NB4 (cell line): Measurements from ENCODE around the gene ASIP.
"Not testable (repeated sequence)": the region's sequence is repeated elsewhere in the genome, so short reads cannot be mapped to it uniquely, and the experiment has no call there.

Source experiments
- DNase-seq: peaks from one replicate; pipeline ENCODE4 v3.0.0; 2010; ENCODE audit warnings: low read depth
- H3K4me3 ChIP-seq: one replicate; pipeline ENCODE4 v1.5.1; 2011; ENCODE audit warnings: mild to moderate bottlenecking, low read depth, low read length, moderate library complexity
- MAX ChIP-seq: IDR thresholded peaks from 2 replicates; pipeline ENCODE4 v1.6.1; 2011; ENCODE audit warnings: low read depth, low read length
- MYC ChIP-seq: IDR thresholded peaks from 2 replicates; pipeline ENCODE4 v1.6.1; 2011; ENCODE audit warnings: low read depth, low read length
- POLR2A ChIP-seq: IDR thresholded peaks from 2 replicates; pipeline ENCODE4 v1.6.1; 2011; ENCODE audit warnings: mild to moderate bottlenecking; ENCODE audit not compliant: insufficient read length; ENCODE audit errors: extremely low read depth
- TF ChIP-seq, protein P1 (sequence below): IDR thresholded peaks from one replicate; pipeline ENCODE4 v1.5.1; 2012; ENCODE audit warnings: low read depth, low read length

ASIP gene

DNA sequence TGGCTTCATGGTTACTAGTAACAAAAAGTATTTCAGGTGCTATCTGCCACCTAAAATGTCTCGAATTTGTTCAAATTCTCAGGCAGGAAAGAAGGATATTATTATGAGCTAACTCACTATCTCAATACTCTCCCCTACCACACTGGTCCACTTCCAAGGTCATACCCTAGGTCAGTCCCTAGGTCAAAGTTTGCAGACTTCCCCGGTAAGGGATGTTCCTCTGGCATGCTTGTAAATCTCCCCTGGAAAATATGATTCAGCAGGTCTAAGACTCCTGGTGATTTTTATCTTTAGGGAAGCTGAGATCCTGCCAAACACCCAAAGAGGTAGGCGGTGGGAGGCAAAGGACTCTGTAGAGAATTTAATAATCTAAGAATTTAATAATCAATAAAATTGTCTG lies 55.2 kb downstream of the ASIP start:
- no peak for DNase-seq
- H3K4me3 ChIP-seq, result no peak overlapping the region
- TF ChIP-seq POLR2A, result no peak
- TF ChIP-seq MAX, result no peak
- TF ChIP-seq MYC, result no peak
- TF ChIP-seq, protein P1, sequence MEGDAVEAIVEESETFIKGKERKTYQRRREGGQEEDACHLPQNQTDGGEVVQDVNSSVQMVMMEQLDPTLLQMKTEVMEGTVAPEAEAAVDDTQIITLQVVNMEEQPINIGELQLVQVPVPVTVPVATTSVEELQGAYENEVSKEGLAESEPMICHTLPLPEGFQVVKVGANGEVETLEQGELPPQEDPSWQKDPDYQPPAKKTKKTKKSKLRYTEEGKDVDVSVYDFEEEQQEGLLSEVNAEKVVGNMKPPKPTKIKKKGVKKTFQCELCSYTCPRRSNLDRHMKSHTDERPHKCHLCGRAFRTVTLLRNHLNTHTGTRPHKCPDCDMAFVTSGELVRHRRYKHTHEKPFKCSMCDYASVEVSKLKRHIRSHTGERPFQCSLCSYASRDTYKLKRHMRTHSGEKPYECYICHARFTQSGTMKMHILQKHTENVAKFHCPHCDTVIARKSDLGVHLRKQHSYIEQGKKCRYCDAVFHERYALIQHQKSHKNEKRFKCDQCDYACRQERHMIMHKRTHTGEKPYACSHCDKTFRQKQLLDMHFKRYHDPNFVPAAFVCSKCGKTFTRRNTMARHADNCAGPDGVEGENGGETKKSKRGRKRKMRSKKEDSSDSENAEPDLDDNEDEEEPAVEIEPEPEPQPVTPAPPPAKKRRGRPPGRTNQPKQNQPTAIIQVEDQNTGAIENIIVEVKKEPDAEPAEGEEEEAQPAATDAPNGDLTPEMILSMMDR, result no peak

DNA sequence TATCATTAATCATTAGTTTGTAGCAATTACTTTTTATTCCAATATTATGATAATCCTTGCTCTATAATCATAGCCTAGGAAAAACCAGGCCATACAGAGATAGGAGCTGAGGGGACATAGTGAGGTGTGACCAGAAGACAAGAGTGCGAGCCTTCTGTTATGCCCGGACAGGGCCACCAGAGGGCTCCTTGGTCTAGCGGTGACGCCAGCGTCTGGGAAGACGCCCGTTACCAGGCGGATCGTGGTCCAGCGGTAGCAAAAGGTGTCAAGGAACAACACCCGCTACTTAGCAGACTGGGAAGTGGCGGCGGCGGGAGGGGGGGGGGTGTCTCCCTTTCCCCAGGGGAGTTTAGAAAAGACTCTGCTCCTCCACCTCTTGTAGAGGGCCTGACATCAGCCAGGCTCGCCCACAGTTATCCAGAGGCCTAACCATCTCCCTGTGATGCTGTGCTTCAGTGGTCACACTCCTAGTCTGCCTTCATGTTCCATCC lies 57.1 kb downstream of the ASIP start:
- not testable (repeated sequence) for H3K4me3 ChIP-seq, DNase-seq

- no peak for TF ChIP-seq POLR2A
- TF ChIP-seq MAX, result no peak
- TF ChIP-seq, protein P1, result no peak
- TF ChIP-seq MYC, result no peak
- no peak overlapping the region for H3K4me3 ChIP-seq
- no peak for DNase-seq
Observed at GRCh38 chr20:34299556-34300255, 58.5 kb downstream of the ASIP start.

GRCh38 chr20:34300256-34300806 lies 59.1 kb downstream of the ASIP start:
- peak overlapping the region; percentile 77 for H3K4me3 ChIP-seq
- no peak for DNase-seq
- TF ChIP-seq, protein P1, result no peak
- no peak for TF ChIP-seq POLR2A

GRCh38 chr20:34300809-34301586 lies 59.8 kb downstream of the ASIP start:
- TF ChIP-seq, protein P1, result no peak
- TF ChIP-seq MAX (no peak), MYC (no peak), POLR2A (no peak)
- H3K4me3 ChIP-seq, result peak overlapping the region; percentile 77
- peak; percentile 49 for DNase-seq

GRCh38 chr20:34301587-34302311 lies 60.5 kb downstream of the ASIP start:
- no peak for DNase-seq

More at GRCh38 chr20:34301587-34302311, 60.5 kb downstream of the ASIP start:
- H3K4me3 ChIP-seq, result peak overlapping the region; percentile 77
- TF ChIP-seq MAX, result no peak
- TF ChIP-seq, protein P1, result no peak
- TF ChIP-seq MYC, result no peak
- no peak for TF ChIP-seq POLR2A
